GM18861 (cell line): Measurements from ENCODE around the gene PLD2.
"Not testable (repeated sequence)": the region's sequence is repeated elsewhere in the genome, so short reads cannot be mapped to it uniquely, and the experiment has no call there.

Experiments
- ATAC-seq: cut with Tn5 transposase; IDR thresholded peaks from one replicate; pipeline ENCODE4 v1.9.1; 2021; ENCODE audit not compliant: unreplicated experiment

The PLD2 gene

GRCh38 chr17:4856937-4857314 lies 50.0 kb downstream of the PLD2 start:
- no peak for ATAC-seq

GRCh38 chr17:4857347-4857746 lies 50.4 kb downstream of the PLD2 start:
- not testable (repeated sequence) for ATAC-seq

- ATAC-seq, result no peak
Measured at GRCh38 chr17:4858068-4858881, 51.3 kb downstream of the PLD2 start.

GRCh38 chr17:4858882-4859260 lies 51.9 kb downstream of the PLD2 start:
- ATAC-seq, result no peak

GRCh38 chr17:4859816-4860625 lies 53.1 kb downstream of the PLD2 start:
- no peak for ATAC-seq

- ATAC-seq, result no peak
Measured at GRCh38 chr17:4860651-4861050, 53.7 kb downstream of the PLD2 start.

GRCh38 chr17:4861052-4861451 lies 54.1 kb downstream of the PLD2 start:
- no peak for ATAC-seq

- ATAC-seq, result no peak
Measured at GRCh38 chr17:4862720-4863119, 55.8 kb downstream of the PLD2 start.

GRCh38 chr17:4863321-4863720 lies 56.4 kb downstream of the PLD2 start:
- ATAC-seq, result no peak

- ATAC-seq, result not testable (repeated sequence)
Measured at GRCh38 chr17:4867535-4867934, 60.6 kb downstream of the PLD2 start.

GRCh38 chr17:4869058-4869998 lies 62.4 kb downstream of the PLD2 start:
- not testable (repeated sequence) for ATAC-seq

GRCh38 chr17:4870855-4871254 lies 63.9 kb downstream of the PLD2 start:
- no peak for ATAC-seq

GRCh38 chr17:4872786-4873185 lies 65.8 kb downstream of the PLD2 start:
- no peak for ATAC-seq
